DOHH2 (cell line): Measurements from ENCODE around the gene TUBB2B.

ENCODE experiments used
- CTCF ChIP-seq: fragments of 200-600 bp; sonication (generic); IDR thresholded peaks from one replicate; pipeline ENCODE4 v1.5.1; 2014; ENCODE audit warnings: antibody characterized with exemption, mild to moderate bottlenecking, low read depth, low read length; ENCODE audit not compliant: poor library complexity, severe bottlenecking
- EZH2phosphoT487 ChIP-seq: fragments of 200-600 bp; sonication (generic); IDR thresholded peaks from 2 replicates; pipeline ENCODE4 v1.6.1; 2017; ENCODE audit warnings: borderline replicate concordance, mild to moderate bottlenecking, antibody characterized with exemption, low read length, moderate library complexity, mixed read lengths

- TF ChIP-seq CTCF (no peak), EZH2phosphoT487 (no peak)
Observed at GRCh38 chr6:3195420-3195694, 32.1 kb downstream of the TUBB2B start.
